Measurements from ENCODE around the gene ARAP3.

The ARAP3 gene

DNA sequence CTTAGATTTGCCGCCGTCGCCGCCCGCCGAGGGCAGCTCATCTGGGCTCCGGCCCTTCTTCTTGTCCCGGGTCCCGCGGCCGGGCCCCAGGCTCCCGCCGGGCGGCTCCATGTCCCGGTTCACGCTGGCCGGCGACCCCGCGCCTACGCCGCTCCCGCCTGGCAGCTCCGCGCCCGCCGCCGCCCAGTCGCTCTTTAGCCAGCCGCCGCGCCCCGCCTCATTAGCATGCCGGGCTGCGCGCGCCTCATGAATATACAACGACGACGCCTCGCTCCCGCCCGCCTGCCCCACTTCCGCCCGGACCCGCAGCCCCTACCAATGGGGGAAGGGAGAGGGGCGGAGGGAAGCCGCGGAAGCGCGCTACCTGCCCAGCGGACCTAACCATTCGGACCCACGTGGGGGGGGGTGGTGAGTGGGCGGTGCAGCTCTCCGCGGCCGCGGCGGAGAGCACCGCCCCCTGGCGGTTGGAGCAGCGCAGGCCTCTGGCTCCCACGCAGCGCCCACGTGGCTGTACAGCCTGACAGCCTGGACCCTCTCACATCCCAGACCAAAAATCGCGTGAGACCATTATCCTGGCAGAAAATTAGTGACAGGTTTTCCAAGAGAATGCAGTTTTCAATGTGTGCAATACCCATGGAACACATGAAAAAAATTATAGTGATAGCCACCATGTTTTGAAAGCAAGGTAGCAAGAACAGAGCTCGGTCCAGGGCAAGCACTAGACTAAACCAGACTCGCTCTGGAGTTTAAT lies 63.1 kb downstream of the ARAP3 start, which contains the start of gene DIAPH1:
TSS of gene DIAPH1 (minus strand) at position 197 of the 751 bp plus-strand sequence. CDS start at position 111, 86 bp downstream.
- POLR2A ChIA-PET (ENCODE audit: low non-redundant PET) = interaction anchor here (0.7 to 1.3 kb wide), 5 partner anchors 17 to 29 kb away, joined by 3 to 14 read pairs (median 4); partner anchors contain the start of genes HDAC3 and RELL2
- TF ChIP-seq, protein P1, sequence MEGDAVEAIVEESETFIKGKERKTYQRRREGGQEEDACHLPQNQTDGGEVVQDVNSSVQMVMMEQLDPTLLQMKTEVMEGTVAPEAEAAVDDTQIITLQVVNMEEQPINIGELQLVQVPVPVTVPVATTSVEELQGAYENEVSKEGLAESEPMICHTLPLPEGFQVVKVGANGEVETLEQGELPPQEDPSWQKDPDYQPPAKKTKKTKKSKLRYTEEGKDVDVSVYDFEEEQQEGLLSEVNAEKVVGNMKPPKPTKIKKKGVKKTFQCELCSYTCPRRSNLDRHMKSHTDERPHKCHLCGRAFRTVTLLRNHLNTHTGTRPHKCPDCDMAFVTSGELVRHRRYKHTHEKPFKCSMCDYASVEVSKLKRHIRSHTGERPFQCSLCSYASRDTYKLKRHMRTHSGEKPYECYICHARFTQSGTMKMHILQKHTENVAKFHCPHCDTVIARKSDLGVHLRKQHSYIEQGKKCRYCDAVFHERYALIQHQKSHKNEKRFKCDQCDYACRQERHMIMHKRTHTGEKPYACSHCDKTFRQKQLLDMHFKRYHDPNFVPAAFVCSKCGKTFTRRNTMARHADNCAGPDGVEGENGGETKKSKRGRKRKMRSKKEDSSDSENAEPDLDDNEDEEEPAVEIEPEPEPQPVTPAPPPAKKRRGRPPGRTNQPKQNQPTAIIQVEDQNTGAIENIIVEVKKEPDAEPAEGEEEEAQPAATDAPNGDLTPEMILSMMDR (conservative IDR thresholded peaks at IDR 0.05; ENCODE audit: low read depth) = peak; percentile 99
- CTCF ChIA-PET = interaction anchor here (0.5 to 2.5 kb wide), 34 partner anchors 10 to 519 kb away, joined by 3 to 107 read pairs (median 4); partner anchors contain the start of genes HDAC3, PCDHB3, PCDHGB2 and RELL2
- peak; percentile 99 for DNase-seq (ENCODE audit: low spot score)
- peak within 1 kb of the TSS; percentile 95 for H3K27ac ChIP-seq

DNA sequence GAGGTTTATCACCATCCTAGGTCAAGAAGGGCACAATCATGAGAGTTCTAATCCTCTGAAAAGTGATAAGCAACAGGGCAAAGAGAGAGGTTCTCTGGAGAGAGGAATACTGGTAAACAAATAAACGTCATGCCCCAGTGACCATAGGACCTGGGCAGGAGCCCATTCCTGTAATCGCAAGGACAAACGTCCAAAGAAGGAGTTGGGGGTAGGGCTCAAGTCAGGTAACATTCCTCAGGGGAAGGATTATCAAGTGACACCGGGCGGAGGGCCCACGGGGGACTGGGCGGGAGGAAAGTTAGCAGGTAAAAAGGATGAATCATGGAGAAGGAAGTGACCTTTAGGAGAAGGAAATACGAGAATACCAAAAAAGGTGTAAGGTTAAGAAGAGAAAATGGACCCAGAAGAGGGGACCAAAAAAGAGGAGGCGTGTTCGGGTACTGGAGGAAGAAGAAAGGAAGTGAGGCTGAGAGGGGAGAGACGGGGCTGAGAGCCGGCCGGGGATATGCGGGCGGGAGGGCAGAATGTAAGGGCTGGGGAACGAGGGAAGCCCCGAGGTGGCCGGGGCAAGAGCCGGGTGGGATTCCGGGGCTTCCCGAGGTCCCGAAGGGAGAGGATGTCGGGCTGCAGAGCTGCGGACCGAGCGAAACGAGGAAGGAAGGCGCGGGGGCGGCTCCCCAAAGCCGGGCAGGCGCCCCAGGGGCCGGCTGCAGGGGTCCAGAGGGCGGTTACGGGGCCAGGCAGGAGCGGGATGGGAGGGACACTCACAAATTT lies 63.8 kb downstream of the ARAP3 start:
- CTCF ChIA-PET = interaction anchor here (0.6 to 2.5 kb wide), 26 partner anchors 9 to 518 kb away, joined by 3 to 107 read pairs (median 6); partner anchors contain the start of genes HDAC3, PCDHB3, PCDHGB2 and RELL2
- peak; percentile 92 for DNase-seq (ENCODE audit: low spot score)
- POLR2A ChIA-PET (ENCODE audit: low non-redundant PET) = interaction anchor here (0.6 to 1.3 kb wide), 4 partner anchors 15 to 26 kb away, joined by 3 to 10 read pairs (median 4); partner anchors contain the start of genes HDAC3 and RELL2

DNA sequence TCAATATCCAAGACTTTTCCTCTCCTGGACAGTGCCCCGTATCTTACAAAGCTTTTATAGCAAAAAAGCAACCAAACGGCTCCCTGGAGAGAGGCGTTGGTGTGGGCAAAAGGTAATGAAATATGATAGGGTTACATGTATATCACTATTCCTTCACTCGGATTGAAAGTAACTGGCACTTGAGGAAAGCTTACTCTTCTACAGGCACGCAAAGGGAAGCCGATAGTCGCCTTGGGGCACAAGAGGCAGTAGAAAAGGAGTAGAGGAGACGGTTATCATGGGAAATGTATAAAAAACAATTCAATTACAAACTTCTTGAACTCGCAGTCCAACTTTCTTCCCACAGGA lies 64.4 kb downstream of the ARAP3 start:
- TF ChIP-seq, protein P1 (conservative IDR thresholded peaks at IDR 0.05; ENCODE audit: low read depth) = no peak
- DNase-seq (ENCODE audit: low spot score) = no peak
- CTCF ChIA-PET = interaction anchor here (0.6 to 2.4 kb wide), 5 partner anchors 24 to 1799 kb away, joined by 3 to 23 read pairs (median 3); no protein-coding TSS in a partner anchor
- POLR2A ChIA-PET (ENCODE audit: low non-redundant PET) = interaction anchor here (0.6 to 0.9 kb wide), 2 partner anchors 15 to 24 kb away, joined by 3 to 4 read pairs; no protein-coding TSS in a partner anchor
- H3K27ac ChIP-seq = peak overlapping the region; percentile 95

More for the DNA sequence above, 63.8 kb downstream of the ARAP3 start:
- peak overlapping the region; percentile 95 for H3K27ac ChIP-seq
- TF ChIP-seq, protein P1 (conservative IDR thresholded peaks at IDR 0.05; ENCODE audit: low read depth) = no peak

DNA sequence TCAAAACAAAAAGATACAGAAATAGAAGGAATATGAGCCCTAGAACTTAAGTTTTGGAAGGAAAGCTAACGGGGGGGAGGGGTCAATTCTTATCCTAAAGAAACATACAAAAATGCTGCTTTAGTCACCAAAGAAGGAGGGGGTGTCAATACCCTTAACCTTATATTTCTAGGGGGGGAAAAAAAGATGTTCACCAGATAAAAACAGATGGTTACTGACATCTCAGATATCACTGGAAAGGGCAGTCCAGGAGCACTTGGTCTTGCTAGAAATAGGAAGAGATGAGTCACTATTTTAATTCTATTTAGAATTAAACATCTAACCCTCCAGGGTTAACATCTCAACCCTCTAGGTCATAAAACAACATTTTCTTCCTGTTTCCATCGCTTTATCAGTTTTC lies 64.9 kb downstream of the ARAP3 start:
- no peak for DNase-seq (ENCODE audit: low spot score)
- POLR2A ChIA-PET (ENCODE audit: low non-redundant PET) = interaction anchor here (0.6 to 0.9 kb wide), 2 partner anchors 14 to 24 kb away, joined by 3 to 4 read pairs; no protein-coding TSS in a partner anchor
- no peak overlapping the region for H3K27ac ChIP-seq
- TF ChIP-seq, protein P1 (conservative IDR thresholded peaks at IDR 0.05; ENCODE audit: low read depth) = no peak
- CTCF ChIA-PET = interaction anchor here (0.6 to 2.4 kb wide), 6 partner anchors 23 to 1800 kb away, joined by 3 to 23 read pairs (median 3); no protein-coding TSS in a partner anchor

DNA sequence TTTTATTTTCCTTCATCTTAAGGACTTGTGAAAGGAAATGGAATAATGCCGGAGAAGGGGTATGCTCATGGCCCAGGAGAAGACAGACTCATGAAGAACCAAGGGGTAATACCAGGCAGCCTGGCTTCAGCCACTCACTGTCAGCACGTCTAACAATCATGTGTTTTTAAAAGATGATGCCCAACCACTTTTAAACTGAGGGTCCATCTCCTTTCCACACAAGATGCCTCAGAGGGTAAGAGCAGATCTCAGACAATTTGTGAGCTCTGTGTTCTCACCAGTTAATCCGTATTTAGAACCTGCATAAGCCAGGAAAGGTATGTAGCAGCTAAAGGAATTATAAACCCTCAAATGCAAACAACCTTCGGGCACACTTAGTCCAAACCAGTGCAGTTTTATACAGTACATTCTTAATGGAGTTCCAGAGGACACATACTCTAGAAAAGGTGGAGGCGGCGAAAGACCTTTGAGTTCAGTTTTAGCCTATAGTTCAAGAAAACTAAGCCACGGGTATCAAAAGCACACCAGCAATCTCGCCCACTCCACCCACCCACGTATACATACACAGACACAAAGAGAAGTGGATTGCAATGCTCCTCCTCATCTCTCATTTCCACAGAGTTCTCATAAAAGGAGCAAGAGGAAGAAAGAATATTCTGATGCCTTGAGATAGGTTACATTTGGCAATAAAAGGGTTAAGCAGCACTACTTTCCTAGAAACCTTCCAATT lies 65.9 kb downstream of the ARAP3 start:
- H3K27ac ChIP-seq = no peak overlapping the region
- no peak for DNase-seq (ENCODE audit: low spot score)
- TF ChIP-seq, protein P1 (conservative IDR thresholded peaks at IDR 0.05; ENCODE audit: low read depth) = no peak
- ChIA-PET POLR2A (ENCODE audit: low non-redundant PET) (no interaction called here), CTCF (interaction anchor here (0.7 to 2.4 kb wide), 2 partner anchors 24 to 51 kb away, joined by 5 to 23 read pairs; no protein-coding TSS in a partner anchor)

All from RWPE1 (cell line).